ENCODE data around the gene IP6K3.

GRCh38 chr6:33742837-33743236 lies 3.9 kb downstream of the IP6K3 start:
- TF ChIP-seq CTCF (IDR thresholded peaks at IDR 0.05) (no peak), POLR2AphosphoS5 (IDR thresholded peaks at IDR 0.05; ENCODE audit: low read depth, low read length) (no peak)

Data from Panc1 (cell line).